ENCODE measurements around the gene CUBN.

- no peak for TF ChIP-seq CTCF (conservative IDR thresholded peaks at IDR 0.05; ENCODE audit: low read depth, low read length)
- TF ChIP-seq EZH2phosphoT487 (IDR thresholded peaks at IDR 0.05; ENCODE audit: borderline replicate concordance, low read length) = no peak
Observed at GRCh38 chr10:16923309-16923708, 206.3 kb downstream of the CUBN start.
